ENCODE measurements around the gene BRPF1.

Gene BRPF1

DNA sequence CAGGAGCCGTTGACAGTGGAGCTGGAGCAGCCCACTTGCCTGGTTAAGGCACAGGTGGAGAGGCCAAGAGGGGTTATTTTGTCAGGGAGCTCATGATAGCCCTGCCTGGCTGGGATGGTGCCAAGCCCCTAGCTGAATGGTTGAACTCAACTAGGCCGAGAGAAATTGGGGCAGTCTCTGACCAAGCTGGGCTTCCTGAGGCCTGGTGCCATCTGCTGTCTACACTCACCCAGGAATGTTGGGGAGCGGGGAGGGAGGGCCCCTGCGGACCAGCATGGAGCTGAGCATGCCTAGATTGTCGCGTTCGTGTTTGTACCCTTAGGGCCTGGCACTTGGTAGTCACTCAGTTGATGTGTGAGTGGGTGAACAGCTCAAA lies 1.2 kb downstream of the BRPF1 start:
- DNase-seq = no peak

DNA sequence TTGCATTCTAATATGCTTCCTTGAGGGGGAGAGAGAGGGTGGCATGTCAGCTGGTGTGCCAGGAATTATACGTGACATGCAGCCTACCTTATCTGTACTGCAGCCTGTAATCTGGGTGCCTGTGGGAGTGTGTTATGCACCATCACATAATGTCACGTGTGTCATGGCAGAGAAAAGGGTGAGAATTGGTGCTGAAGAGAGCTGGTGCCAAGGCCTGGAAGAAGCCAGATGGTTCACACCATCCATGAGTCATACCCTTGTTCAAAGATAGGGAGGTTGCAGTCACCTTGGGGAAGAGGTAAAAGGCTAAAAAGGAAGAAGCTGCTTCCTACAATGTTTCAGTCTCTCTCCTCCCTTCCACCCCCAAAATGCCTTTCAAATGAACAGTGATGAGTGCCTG lies 5.3 kb downstream of the BRPF1 start:
- DNase-seq = no peak

DNA sequence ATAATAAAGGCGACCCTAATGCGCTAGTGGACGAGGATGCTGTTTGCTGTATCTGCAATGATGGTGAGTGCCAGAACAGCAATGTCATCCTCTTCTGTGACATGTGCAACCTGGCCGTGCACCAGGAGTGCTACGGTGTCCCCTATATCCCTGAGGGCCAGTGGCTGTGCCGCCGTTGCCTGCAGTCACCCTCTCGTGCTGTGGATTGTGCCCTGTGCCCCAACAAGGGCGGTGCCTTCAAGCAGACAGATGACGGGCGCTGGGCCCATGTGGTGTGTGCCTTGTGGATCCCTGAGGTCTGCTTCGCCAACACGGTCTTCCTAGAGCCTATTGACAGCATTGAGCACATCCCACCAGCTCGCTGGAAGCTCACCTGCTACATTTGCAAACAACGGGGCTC lies 7.6 kb downstream of the BRPF1 start:
- DNase-seq = no peak

DNA sequence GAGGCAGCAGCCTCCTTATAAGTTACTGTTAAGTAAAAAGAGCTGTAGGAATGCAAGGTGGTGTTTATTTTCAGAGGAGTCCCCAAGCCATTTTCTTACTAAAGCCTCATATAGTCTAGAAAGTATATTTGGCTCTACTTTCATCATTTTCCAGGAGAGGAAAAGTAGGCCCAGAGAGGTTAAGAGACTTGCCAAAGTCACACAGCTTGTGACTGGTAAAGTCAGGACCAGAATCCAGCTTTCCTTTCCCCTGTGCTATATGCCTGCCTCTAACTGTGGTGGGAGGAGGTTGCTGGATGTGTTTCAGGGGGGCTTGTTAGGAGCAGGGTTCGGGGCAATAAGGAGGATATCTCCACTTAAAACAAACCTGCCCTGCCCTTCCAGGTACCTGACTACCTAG lies 11.0 kb downstream of the BRPF1 start:
- DNase-seq = no peak

DNA sequence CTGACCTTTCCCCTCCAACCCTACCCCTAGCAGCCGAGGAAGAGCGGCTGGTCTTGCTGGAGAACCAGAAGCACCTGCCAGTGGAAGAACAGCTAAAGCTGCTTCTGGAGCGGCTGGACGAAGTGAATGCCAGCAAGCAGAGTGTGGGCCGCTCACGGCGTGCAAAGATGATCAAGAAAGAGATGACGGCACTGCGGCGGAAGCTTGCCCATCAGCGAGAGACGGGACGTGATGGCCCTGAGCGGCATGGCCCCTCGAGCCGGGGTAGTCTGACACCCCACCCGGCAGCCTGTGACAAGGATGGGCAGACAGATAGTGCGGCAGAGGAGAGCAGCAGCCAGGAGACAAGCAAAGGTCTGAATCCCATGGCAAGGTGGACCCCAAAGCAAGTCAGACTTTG lies 12.0 kb downstream of the BRPF1 start:
- DNase-seq = no peak

DNA sequence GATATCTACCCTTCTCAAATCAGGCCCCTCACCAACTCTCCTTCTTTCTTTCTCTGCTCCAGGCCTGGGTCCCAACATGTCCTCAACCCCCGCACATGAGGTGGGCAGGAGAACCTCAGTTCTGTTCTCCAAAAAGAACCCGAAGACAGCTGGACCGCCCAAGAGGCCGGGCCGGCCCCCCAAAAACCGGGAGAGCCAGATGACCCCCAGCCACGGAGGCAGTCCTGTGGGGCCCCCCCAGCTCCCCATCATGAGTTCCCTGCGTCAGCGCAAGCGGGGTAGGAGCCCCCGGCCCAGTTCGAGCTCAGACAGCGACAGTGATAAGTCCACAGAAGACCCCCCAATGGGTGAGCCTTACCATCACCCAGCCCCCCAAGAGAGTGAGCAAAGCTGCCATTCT lies 12.6 kb downstream of the BRPF1 start:
- DNase-seq = no peak

DNA sequence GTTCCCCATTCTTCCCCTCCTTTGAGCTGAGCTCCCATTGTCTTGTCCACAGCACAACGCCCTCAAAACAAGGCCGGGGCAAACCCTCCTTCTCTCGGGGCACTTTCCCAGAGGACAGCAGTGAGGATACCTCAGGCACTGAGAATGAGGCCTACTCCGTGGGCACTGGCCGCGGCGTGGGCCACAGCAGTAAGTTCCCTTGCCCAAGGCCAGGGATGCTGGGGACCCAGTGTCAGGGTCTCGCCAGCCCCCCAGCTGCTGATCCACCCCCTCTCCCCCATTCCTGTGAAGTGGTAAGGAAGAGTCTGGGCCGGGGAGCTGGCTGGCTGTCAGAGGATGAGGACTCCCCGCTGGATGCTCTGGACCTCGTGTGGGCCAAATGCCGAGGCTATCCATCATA lies 14.0 kb downstream of the BRPF1 start:
- no peak for DNase-seq

DNA sequence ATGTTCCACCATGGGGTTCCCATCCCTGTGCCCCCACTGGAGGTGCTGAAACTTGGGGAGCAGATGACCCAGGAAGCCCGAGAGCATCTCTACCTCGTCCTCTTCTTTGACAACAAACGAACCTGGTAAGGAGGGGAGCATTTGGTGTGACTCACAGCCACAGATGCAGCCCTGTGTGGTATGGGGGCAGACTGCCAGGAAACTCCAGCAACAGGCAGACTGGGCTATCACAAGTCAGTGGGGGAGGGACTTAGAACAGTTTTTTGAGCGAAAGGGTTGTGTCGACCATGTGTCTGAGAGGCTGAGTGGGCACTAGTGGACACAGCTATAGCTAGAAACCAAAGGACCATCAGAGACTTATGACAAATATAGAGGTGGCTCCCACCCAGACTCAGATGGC lies 14.8 kb downstream of the BRPF1 start:
- no peak for DNase-seq

DNA sequence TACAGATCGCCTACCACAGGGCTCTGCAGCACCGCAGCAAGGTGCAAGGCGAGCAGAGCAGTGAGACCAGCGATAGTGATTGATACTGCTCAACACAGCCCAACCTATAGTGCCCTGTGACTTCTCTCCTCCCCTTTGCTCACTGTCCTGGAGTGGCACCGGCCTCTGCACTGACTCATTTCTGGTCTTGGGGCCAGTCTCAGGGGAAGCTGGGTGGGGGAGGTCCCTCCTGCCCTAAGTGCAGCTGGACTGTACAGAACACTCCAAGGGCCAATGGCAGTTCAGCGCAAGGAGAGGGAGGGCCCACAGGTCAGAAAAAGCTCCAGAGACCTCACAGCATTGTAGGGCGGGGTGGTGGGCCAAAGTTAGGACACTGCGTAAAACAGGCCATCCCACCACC lies 15.7 kb downstream of the BRPF1 start:
- no peak for DNase-seq

DNA sequence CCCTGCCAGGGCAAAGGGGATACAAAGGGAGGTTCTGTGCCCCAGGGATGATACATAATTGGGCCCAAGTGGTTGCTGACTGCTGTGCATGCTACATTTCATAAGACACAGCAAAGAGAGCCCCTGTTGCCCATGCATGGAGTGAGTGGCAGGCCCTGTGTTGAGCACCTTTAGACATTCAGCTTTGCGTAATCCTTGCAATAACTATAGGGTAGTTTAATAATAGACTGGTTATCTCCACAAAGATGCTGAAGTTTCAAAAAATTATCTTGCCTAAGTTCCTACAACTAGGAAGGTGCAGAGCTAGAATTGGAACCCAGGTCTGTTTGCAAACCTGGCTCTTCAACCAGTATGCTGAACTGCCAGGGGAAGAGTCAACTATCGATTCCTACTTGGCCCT lies 16.5 kb downstream of the BRPF1 start:
- no peak for DNase-seq

DNA sequence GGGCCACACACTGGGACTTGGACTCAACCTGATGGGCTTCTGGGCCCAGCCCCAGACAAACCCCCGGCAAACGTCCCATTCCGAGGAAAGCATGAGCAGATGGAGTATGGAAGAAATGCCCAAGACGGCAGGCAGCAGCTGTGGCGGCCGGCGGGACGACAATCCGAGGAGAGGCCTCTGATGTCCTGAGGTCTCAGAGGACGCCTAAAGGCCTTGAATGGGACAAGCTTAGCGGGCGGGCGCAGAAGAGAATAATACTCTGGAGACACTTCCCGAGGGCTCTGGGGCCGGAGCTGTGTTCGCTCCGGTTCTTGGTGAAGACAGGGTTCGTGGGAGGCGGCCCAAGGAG lies 17.7 kb downstream of the BRPF1 start:
- no peak for DNase-seq

DNA sequence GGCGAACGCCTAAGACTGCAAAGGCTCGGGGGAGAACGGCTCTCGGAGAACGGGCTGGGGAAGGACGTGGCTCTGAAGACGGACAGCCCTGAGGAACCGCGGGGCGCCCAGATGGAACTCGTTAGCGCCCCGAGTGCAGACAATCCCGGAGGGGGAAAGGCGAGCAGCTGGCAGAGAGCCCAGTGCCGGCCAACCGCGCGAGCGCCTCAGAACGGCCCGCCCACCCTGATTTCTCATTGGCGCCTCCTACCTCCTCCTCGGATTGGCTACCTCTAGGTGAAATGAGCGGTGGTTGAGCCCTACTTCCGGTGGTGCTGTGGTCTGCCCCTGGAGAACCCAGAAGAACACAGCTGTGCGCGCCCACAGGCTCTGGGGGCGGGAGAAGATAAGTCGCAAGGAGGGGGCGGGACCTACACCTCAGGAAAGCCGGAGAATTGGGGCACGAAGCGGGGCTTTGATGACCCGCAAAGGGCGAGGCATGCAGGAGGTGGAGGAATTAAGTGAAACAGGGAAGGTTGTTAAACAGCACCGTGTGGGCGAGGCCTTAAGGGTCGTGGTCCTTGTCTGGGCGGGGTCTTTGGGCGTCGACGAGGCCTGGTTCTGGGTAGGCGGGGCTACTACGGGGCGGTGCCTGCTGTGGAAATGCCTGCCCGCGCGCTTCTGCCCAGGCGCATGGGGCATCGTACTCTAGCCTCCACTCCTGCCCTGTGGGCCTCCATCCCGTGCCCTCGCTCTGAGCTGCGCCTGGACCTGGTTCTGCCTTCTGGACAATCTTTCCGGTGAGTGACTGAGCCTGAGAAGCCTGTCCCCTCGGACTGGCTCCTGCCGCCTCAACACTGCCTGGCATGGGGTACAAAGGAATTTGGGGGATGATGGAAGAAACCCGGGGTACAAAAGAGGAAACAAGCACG lies 18.4 kb downstream of the BRPF1 start, which contains the start of gene OGG1:
Gene OGG1, plus strand, starts transcription at position 308 of the 911 bp plus-strand sequence. Its CDS starts 335 bp downstream, at position 643.
- peak; percentile 95 to 96 for DNase-seq

DNA sequence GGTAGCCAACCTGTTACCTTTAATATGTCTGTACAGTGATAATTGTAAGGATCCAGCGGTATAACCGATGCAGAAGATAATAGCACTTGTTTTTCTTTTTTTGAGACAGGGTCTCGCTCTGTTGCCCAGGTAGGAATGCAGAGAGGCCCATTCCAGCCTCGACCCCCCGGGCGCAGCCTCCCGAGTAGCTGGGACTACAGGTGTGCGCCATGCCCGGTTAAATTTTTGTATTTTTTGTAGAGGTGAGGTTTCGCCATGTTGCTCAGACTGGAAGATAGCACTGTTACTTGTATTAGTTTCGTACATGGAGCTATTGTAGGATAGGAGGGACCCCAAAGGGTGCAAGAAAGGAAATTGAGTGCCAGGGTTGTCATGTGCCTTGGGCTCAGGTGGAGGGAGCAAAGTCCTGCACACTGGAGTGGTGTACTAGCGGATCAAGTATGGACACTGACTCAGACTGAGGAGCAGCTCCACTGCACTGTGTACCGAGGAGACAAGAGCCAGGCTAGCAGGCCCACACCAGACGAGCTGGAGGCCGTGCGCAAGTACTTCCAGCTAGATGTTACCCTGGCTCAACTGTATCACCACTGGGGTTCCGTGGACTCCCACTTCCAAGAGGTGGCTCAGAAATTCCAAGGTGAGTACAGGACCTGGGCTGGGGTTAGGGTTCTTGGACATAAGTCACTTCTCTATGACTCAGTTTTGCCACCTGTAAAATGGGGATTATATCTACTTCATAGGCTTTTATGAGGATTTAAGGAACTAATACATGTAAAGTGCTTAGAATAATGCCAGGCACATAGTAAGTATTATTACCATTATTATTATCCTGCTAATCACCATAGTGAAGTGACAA lies 19.2 kb downstream of the BRPF1 start:
- no peak for DNase-seq

DNA sequence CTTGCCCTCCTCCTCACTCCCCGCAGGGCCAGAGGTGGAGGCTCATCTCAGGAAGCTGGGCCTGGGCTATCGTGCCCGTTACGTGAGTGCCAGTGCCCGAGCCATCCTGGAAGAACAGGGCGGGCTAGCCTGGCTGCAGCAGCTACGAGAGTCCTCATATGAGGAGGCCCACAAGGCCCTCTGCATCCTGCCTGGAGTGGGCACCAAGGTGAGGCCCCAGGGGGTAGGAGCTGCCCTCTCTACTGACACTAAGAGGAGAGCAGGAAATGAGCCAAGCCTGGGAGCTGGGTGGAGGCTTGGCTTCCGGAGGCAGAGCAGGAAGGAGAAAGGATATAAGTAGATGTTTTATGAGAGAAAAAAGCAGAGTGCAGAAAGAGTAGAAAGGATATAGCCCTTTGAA lies 23.1 kb downstream of the BRPF1 start:
- no peak for DNase-seq

DNA sequence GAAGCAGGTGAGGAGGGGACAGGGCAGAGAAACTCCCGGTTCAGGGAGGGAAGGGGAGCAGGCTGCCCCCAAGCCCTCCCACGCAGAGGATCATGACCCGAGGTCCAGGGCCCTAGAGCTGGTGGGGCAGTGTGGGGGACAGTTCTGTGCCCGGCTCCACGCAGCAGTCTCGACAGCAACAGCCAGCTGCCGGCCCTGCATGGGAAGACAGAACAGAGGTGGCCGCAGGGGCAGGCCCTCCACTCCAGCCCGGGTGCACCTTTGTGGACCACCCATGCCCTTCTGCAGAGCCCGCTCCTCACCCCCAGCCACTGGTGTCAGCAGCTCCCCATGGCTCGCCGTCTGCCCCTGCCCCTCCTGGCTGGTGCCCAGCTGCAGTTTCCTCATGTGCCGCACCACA lies 25.9 kb downstream of the BRPF1 start:
- no peak for DNase-seq

DNA sequence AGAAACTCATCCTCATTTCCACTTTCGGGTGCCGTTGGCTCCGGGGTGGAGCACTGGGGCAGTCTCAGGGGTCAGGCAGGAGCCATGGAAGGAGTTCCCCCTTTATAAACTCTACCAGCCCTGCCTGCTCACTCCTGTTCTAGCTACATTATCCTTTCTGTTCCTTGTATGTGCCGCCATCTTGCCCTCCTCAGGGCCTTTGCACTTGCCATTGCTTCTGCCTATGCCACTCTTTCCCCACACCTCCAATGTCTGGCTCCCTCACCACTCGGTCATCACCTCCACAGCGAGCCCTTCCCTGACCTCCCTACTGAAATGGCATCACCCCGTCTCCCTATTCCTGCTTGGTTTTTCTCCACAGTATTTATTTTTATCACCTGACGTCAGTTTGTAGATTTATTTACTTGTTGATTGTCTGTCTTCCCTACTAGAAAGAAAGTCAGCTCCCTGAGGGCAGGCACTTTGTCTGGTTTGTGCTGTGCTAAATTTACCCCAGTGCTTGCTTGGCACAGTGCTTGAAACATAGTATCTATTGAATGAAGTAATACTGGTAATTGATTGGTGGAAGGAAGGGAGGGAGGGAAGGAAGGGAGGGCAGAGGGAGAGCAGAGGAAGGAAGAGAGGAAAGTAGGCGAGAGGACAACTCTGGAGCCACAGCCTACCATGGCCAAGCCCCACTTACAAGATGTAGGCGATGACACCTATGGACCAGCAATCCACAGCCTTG lies 29.4 kb downstream of the BRPF1 start:
- no peak for DNase-seq

DNA sequence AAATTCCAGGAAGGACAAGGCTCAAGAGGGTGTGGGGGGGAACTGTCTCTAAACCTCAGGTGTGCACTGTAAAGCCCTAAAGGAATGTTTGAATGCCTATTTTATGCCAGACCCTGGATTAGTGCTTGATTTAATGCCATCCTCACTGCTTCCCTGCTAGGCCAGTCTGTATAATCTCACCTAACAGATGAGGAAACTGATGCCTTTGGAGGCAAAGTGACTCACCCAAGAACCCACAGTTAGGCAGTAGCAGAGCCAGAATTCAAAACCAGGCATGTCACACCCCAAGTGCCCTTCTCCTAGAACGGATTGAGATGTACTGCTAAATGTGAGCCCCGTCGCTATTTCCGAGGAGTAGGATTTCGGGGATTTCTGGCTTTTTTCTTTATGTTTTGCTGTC lies 30.4 kb downstream of the BRPF1 start:
- DNase-seq = no peak

DNA sequence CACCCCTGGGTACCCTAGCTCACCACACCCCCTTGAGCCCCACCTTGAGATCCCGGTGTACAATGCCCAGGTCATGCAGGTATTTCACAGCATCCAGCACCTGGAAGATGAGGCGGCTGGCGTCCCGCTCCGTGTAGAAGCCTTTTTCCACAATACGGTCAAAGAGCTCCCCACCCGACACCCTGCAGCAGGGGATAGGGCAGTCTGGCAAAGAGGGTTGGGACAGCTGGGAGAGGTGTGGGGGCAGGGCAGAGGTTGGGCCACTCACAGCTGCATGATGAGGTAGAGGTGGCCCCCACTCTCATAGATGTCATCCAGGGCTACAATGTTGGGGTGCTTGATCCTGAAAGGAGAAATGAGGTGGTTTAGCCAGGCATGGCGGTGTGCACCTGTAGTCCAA lies 31.3 kb downstream of the BRPF1 start:
- no peak for DNase-seq

DNA sequence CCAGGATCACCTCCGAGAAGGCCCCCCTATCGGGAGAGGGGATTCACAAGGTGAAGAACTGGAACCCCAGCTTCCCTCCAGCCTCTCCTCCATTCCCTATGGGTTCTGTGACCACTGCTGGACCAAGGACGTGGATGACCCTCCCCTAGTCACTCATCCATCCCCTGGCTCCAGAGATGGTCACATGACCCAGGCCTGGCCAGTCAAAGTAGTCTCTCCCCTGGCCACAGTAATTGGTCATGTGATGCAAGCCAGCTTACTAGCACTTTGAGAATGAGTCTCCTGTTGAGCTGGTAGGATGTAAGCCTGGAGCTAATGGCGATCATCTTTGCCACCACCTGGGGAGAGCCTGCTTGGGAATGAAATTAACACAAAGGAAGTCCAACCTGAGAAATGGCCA lies 34.3 kb downstream of the BRPF1 start:
- no peak for DNase-seq

DNA sequence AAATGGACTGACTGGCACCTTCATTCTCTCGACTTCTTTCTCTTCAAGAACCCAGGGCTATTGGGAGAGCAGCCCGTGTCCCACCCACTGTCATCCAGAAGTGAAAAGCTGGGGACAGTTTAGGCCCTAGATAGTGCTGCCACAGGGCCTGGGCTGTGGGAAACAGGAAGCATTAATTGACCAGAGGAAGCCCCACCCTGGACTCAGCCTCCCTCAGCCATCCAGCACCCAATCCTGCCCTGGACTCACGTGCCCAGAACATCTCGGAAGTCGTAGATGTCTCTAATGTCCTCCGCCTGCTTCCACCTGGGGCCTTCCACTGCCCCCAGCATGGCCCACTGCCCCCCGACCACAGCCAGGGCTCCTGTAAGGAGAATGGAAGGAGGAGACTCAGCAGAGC lies 35.9 kb downstream of the BRPF1 start:
- DNase-seq = no peak

DNA sequence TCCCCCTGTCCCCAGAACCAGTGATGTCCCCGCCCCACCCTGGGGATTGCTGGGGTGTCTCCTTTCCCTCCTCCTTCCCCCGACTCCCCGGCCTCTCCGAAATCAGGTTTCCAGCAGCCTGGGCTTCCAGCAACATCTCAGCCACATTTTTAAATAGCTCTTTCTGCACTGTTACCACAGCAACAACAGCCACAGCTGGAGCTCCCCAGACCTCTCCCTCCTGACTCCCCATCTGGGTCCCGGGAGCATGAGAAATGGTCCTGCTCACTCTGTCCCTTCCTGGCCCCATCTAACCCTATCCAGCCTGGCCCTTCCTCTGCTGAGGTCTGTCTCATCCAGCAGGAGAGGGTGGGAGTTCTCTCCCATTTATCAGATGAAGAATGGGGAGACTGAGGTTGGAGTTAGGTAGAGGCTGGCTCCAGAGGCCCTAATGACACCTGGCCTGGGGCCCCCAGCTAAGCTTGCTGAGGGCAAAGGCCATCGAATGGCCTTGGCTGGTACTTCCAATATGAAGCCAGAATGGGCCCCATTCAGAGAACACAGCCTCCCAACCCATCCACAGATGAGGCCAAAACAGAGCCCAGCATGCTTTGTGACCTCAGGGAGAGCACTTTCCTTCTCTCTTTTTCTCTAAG lies 36.7 kb downstream of the BRPF1 start:
- no peak for DNase-seq

DNA sequence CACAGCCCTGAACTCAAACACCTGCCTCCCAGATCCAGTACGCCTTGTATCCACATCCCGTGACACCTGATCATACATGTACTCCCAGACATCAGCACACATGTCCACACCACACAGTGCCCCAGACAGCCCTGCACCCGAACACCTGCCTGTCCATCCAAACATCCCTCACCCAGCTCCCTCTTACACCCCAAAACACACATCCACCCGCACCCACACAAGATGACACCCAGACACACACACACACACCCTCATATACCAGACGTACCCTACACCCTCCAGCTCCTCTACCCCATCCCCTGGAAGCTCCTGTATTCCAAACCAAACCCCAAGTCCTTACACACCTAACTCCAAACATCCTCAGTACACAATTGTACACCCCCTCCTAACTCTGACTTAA lies 37.5 kb downstream of the BRPF1 start:
- DNase-seq = no peak

Data from stimulated activated CD4-positive, alpha-beta T cell treated with anti-CD3 and anti-CD28 coated beads, Interleukin-2, amount 100 ng/mL, for 24 hours (primary cell).